Measurements from ENCODE around the gene ANKRD13A. TPM values are rescaled to one million over a fixed set of nuclear protein-coding genes. Genes with fewer than 3 reads are reported as not detected.

ANKRD13A gene
- total RNA-seq, 4 donors from 2014 or later: 91.3 to 165 (median 124) TPM

GRCh38 chr12:110035534-110036104 lies 36.4 kb downstream of the ANKRD13A start:
- intact Hi-C loops (cut with DNase I): no loop called here
- Histone ChIP-seq H3K4me3 (no peak overlapping the region), H3K27ac (replicated peaks in 1 of 4) (no peak overlapping the region), H3K27me3 (no peaks in the 10 kb centered on the region), H3K4me1 (peaks cover 7 to 28% (median 19%) of the 10 kb centered on the region in 4 donors), H3K9me3 (no peaks in the 10 kb centered on the region), H3K36me3 (peaks cover 13 to 77% (median 65%) of the 10 kb centered on the region in 4 donors)
- no peak for DNase-seq (ENCODE audit: extremely low spot score)
- 84% methylated on average over 5 of the region's 7 CpGs for WGBS
- no peak for TF ChIP-seq CTCF (IDR thresholded peaks at IDR 0.05)
- TF ChIP-seq POLR2A (IDR thresholded peaks at IDR 0.05; ENCODE audit: low read depth): no peak
- TF ChIP-seq POLR2AphosphoS5 (IDR thresholded peaks at IDR 0.05): no peak
- TF ChIP-seq EP300 (IDR thresholded peaks at IDR 0.05): no peak

- WGBS: 93% methylated on average over 4 of the region's 5 CpGs
- Histone ChIP-seq H3K36me3 (peaks cover 11 to 79% (median 50%) of the 10 kb centered on the region in 4 donors), H3K27me3 (no peaks in the 10 kb centered on the region), H3K27ac (replicated peaks in 1 of 4) (peak overlapping the region in 2 of 4 donors; percentile 81 to 84), H3K4me1 (peaks cover 7 to 33% (median 23%) of the 10 kb centered on the region in 4 donors), H3K9me3 (no peaks in the 10 kb centered on the region), H3K4me3 (no peak overlapping the region)
- no peak for DNase-seq (ENCODE audit: extremely low spot score)
- TF ChIP-seq EP300 (IDR thresholded peaks at IDR 0.05) (no peak), CTCF (IDR thresholded peaks at IDR 0.05) (no peak), POLR2A (IDR thresholded peaks at IDR 0.05; ENCODE audit: low read depth) (no peak), POLR2AphosphoS5 (IDR thresholded peaks at IDR 0.05) (no peak)
- intact Hi-C loops (cut with DNase I): no loop called here
Observed at GRCh38 chr12:110037315-110037714, 38.1 kb downstream of the ANKRD13A start.

- intact Hi-C loops (cut with DNase I): no loop called here
- TF ChIP-seq POLR2A (IDR thresholded peaks at IDR 0.05; ENCODE audit: low read depth) (no peak), POLR2AphosphoS5 (IDR thresholded peaks at IDR 0.05) (no peak), CTCF (IDR thresholded peaks at IDR 0.05) (no peak), EP300 (IDR thresholded peaks at IDR 0.05) (no peak)
- Histone ChIP-seq H3K27ac (replicated peaks in 1 of 4) (peak overlapping the region; percentile 68 to 84 (median 79)), H3K4me1 (peaks cover 16 to 46% (median 35%) of the 10 kb centered on the region in 4 donors), H3K4me3 (no peak overlapping the region), H3K27me3 (no peaks in the 10 kb centered on the region), H3K9me3 (no peaks in the 10 kb centered on the region), H3K36me3 (peaks cover 6 to 70% (median 47%) of the 10 kb centered on the region in 4 donors)
- 47% methylated on average over 5 of the region's 5 CpGs for WGBS
- no peak for DNase-seq (ENCODE audit: extremely low spot score)
Observed at GRCh38 chr12:110038741-110039084, 39.5 kb downstream of the ANKRD13A start.

- no peaks in the 10 kb centered on the region for H3K9me3 ChIP-seq
- 35% methylated on average over 5 of the region's 5 CpGs for WGBS
- peaks cover 6 to 70% (median 46%) of the 10 kb centered on the region in 4 donors for H3K36me3 ChIP-seq
- TF ChIP-seq EP300 (IDR thresholded peaks at IDR 0.05) (peak; percentile 62), CTCF (IDR thresholded peaks at IDR 0.05) (no peak), POLR2A (IDR thresholded peaks at IDR 0.05; ENCODE audit: low read depth) (no peak), POLR2AphosphoS5 (IDR thresholded peaks at IDR 0.05) (peak in 1 of 2 donors; percentile 63)
- DNase-seq (ENCODE audit: extremely low spot score): no peak
- H3K4me3 ChIP-seq: no peak overlapping the region
- H3K4me1 ChIP-seq: peaks cover 16 to 50% (median 39%) of the 10 kb centered on the region in 4 donors
- no peaks in the 10 kb centered on the region for H3K27me3 ChIP-seq
- peak overlapping the region; percentile 68 to 84 (median 79) for H3K27ac ChIP-seq (replicated peaks in 1 of 4)
- intact Hi-C loops (cut with DNase I): no loop called here
Observed at GRCh38 chr12:110039085-110039807, 40.0 kb downstream of the ANKRD13A start.
